Central memory CD8-positive, alpha-beta T cell (primary cell): ENCODE measurements around the gene CLIP2.
A peak's percentile ranks its signal among the peaks of the same experiment; 100 is the strongest.

Source experiments
- ATAC-seq: fragments of 150-1000 bp; cut with Tn5 transposase; replicated peaks from 2 replicates; pipeline ENCODE4 v1.10.0; 2022; ENCODE audit warnings: mild to moderate bottlenecking, moderate FRiP score, moderate number of reproducible peaks; ENCODE audit not compliant: poor library complexity, severe bottlenecking; ENCODE audit errors: extremely low read depth
- DNase-seq, 2 donors: peaks; one replicate each; pipeline ENCODE4 v3.0.0; 2021; ENCODE audit warnings: low spot score in 2 of 2
- H3K27ac Mint-ChIP-seq: one replicate; pipeline ENCODE4 v1.8.0; 2022; ENCODE audit warnings: low read depth, mild to moderate bottlenecking, moderate library complexity, mixed read lengths
- H3K27me3 Mint-ChIP-seq: one replicate; pipeline ENCODE4 v1.8.0; 2022; ENCODE audit warnings: mixed read lengths
- H3K36me3 Mint-ChIP-seq: one replicate; pipeline ENCODE4 v1.8.0; 2022; ENCODE audit warnings: mild to moderate bottlenecking, moderate library complexity, mixed read lengths; ENCODE audit not compliant: insufficient read depth
- H3K4me1 Mint-ChIP-seq: one replicate; pipeline ENCODE4 v1.8.0; 2022; ENCODE audit warnings: mixed read lengths
- H3K4me3 Mint-ChIP-seq: one replicate; pipeline ENCODE4 v1.8.0; 2022; ENCODE audit warnings: mild to moderate bottlenecking, moderate library complexity, mixed read lengths
- H3K9me3 Mint-ChIP-seq: one replicate; pipeline ENCODE4 v1.8.0; 2022; ENCODE audit warnings: mixed read lengths

The CLIP2 gene

DNA sequence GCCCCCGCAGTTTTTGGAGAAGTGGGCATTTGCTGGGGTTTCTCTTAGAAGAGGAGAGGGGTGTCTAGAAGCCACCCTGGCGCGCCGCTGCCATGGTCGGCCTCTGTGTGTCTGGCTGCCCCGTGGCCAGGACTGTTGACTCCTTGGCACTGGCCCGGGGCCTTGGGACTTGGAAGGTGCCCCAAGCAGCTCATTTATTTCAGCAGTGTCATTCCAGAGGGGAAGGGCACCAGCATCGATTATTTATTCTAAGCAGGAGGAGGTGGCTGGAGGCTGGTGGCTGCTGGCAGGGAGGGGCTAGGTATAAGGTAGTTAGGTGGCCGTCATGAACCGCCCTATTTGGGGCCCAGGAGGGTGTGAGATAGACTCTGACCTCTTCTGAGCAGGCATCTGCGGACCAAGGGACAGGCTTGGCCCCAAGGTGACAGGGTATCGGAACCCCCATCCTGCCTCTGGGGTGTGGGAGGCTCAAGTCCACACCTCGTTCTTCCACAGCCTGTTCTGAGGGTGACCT lies 166.1 kb downstream of the CLIP2 start:
- H3K36me3 Mint-ChIP-seq: no peaks in the 10 kb centered on the region
- no peaks in the 10 kb centered on the region for H3K9me3 Mint-ChIP-seq
- H3K27ac Mint-ChIP-seq: no peak overlapping the region
- ATAC-seq: no peak
- peak overlapping the region; percentile 4 for H3K4me3 Mint-ChIP-seq
- H3K4me1 Mint-ChIP-seq: peaks cover 12% of the 10 kb centered on the region
- peaks cover 34% of the 10 kb centered on the region for H3K27me3 Mint-ChIP-seq
- DNase-seq: no peak
